AG09309 (cell line): ENCODE results near the gene PARM1.

Source experiments
- DNase-seq: peaks from one replicate; pipeline ENCODE4 v3.0.0-alpha.2; 2010; ENCODE audit warnings: low read depth
- H3K4me3 ChIP-seq: 2 replicates; pipeline ENCODE4 v1.5.1; 2011; ENCODE audit warnings: mild to moderate bottlenecking, low read depth, low read length, moderate library complexity; ENCODE audit not compliant: control insufficient read depth
- TF ChIP-seq, protein P1 (sequence below): IDR thresholded peaks from 2 replicates; pipeline ENCODE4 v1.5.1; 2011; ENCODE audit warnings: mild to moderate bottlenecking, low read depth, low read length, inconsistent platforms; ENCODE audit not compliant: insufficient read depth, control insufficient read depth; ENCODE audit errors: missing control alignments

The PARM1 gene

DNA sequence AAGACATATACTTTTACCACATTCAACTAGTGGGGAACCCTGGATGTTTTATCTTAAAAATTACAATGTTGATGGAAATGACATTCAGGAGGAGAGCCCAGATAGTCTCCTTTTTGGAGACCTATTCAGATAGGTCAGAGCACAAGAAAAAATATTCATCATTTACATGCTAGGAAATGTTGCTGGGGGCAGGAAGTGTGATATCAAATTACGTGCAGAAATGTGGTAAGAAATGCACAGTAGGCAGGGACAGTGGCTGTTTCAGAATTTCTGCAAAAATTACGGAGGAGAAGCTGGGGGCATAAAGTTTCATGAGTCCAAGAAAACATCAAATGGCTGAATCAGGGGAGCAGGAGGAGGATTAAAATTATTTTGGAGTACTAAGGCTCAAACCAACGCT, 8.2 kb downstream of the PARM1 start:
- H3K4me3 ChIP-seq: no peak overlapping the region
- TF ChIP-seq, protein P1, sequence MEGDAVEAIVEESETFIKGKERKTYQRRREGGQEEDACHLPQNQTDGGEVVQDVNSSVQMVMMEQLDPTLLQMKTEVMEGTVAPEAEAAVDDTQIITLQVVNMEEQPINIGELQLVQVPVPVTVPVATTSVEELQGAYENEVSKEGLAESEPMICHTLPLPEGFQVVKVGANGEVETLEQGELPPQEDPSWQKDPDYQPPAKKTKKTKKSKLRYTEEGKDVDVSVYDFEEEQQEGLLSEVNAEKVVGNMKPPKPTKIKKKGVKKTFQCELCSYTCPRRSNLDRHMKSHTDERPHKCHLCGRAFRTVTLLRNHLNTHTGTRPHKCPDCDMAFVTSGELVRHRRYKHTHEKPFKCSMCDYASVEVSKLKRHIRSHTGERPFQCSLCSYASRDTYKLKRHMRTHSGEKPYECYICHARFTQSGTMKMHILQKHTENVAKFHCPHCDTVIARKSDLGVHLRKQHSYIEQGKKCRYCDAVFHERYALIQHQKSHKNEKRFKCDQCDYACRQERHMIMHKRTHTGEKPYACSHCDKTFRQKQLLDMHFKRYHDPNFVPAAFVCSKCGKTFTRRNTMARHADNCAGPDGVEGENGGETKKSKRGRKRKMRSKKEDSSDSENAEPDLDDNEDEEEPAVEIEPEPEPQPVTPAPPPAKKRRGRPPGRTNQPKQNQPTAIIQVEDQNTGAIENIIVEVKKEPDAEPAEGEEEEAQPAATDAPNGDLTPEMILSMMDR: no peak
- no peak for DNase-seq

DNA sequence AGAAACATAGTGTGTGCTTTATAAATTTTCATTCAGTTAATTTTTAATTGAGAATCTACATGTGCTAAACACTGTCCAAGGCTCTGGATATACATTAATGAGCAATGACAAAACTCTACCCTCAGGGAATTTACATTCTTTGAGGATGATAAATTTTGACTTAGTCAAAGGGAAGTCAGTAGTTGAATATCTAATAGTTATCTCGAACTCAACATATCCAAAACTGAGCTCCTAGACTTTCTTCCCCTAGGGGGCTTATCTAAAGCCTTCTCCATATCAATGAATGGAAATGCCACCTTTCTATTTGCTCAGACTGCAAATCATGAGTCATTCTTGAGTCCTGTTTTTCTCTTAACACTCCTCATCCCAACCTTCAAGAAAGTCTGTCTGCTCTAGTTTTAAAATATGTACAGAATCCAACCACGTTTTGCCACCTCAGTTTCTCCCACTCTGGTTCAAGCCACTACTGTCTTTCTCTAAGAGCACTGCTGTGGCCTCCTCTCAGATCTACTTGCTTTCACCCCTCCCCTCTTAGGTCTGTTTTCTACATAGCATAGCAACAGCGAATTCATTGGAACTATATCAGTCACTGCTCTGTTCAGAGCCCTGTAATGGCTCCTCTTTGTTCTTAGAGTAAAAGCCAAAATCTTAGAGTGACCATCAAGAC, 9.5 kb downstream of the PARM1 start:
- H3K4me3 ChIP-seq: no peak overlapping the region
- DNase-seq: no peak
- TF ChIP-seq, protein P1: no peak

DNA sequence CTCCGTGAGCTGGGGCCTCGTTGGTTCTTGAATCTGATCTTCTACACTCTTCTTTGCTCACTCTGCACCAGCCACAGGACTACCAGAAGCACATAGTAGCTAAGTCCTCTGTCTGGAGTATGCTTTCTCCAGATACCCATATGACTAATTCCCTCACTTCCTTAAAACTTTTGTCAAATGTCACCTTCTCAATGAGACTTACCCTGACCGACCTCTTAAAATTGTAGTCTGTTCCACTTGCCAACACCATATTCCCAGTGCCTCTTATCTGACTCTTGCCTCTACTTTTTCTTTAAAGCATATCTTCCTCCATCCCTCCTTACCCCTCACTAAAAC, 10.0 kb downstream of the PARM1 start:
- DNase-seq: no peak
- TF ChIP-seq, protein P1: no peak
- no peak overlapping the region for H3K4me3 ChIP-seq

DNA sequence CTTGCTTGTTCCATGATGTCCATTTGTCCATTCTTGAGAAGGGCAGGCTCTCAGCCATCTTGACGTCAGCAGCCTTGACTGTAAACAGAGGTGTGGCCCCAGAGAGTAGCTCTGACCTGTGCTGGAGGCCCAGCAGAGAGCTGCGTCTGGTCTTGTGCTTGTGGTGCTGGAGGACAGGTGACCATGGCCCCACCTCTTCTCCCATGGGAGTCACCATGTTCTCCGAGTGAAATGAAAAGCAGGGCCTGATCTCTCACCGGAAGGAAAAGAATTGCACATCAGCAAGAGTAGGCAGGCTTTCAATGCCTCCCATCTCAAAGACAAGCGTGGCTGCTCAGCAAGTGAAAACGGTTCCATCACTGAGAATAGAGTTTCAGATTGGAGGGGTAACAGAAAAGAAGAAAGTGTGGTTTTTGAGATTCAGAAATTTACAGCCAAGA, 11.5 kb downstream of the PARM1 start:
- no peak for DNase-seq
- H3K4me3 ChIP-seq: no peak overlapping the region
- TF ChIP-seq, protein P1: no peak

DNA sequence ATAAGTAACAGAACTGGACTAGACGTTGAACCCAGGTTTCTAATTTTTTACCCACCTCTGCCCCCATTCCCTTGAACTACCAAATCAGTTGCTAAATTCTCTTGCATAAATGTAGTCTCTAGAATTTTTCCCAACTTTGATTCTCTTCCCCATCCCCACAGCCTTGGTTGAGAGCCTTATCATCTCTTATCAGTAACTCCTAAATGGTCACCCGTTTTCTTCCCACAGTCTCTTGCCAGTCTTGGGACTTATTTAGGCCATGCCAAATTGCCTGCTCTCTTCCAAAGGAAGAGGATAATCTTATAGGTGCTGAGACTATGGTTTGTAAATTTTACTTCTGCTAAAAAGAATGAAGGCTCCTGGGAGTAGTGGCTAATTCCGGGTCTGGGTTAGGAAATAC, 13.3 kb downstream of the PARM1 start:
- TF ChIP-seq, protein P1: no peak
- H3K4me3 ChIP-seq: no peak overlapping the region
- no peak for DNase-seq

DNA sequence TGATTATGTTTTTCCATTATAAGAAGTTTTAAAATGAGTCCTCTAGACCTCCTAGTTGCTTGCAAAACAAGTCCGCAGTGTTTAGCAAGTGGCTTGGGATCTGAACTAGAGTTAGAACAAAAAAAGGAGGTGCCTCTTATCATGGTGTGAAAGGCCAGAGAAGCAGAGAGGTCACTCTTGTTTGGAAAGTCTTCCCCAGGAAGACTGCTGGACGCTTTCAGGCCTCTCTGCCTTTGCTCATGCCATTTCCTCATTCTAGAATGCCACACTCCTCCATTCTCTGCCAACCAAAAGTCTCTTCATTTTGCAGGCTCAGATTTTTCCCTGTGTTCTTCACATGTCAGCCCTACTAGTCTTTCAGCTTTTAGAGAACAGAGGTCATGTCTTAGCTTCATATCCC, 14.9 kb downstream of the PARM1 start:
- TF ChIP-seq, protein P1: no peak
- DNase-seq: no peak
- H3K4me3 ChIP-seq: no peak overlapping the region

DNA sequence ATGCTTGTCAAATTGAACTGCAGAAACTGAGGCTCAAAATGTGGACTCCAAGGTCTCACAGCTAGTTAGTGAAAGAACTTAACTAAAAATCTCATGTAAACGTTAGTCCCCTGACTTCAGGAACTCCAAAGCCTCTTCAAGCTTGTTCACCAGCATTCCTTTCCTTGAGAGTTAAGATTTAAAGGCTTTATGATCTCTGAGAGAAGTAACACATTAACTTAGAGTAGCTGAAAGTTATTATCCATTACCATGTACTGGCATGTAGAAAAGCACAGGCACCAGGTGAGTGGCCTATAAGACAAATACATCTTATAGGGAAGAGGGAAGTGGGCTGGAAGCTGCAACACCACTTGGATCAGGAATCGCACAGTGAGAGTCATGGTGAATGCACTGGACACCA, 15.3 kb downstream of the PARM1 start:
- TF ChIP-seq, protein P1: no peak
- no peak overlapping the region for H3K4me3 ChIP-seq
- no peak for DNase-seq
